Endothelial cell (in vitro differentiated cells): Measurements from ENCODE around the gene ISLR. TPM values are rescaled to one million over a fixed set of nuclear protein-coding genes. Genes with fewer than 3 reads are reported as not detected.

Experiments
- DNase-seq: peaks from one replicate; pipeline ENCODE4 v3.0.0; 2021; ENCODE audit warnings: low spot score
- H3K27ac Mint-ChIP-seq: one replicate; pipeline ENCODE4 v1.8.0; 2021; ENCODE audit warnings: mixed read lengths, inconsistent platforms; ENCODE audit not compliant: unreplicated experiment
- H3K27me3 Mint-ChIP-seq: one replicate; pipeline ENCODE4 v1.8.0; 2021; ENCODE audit warnings: mild to moderate bottlenecking, moderate library complexity, mixed read lengths, inconsistent platforms; ENCODE audit not compliant: unreplicated experiment
- H3K36me3 Mint-ChIP-seq: one replicate; pipeline ENCODE4 v1.8.0; 2021; ENCODE audit warnings: mild to moderate bottlenecking, low read depth, mixed read lengths, inconsistent platforms; ENCODE audit not compliant: unreplicated experiment
- H3K4me1 Mint-ChIP-seq: one replicate; pipeline ENCODE4 v1.8.0; 2021; ENCODE audit warnings: mild to moderate bottlenecking, mixed read lengths, inconsistent platforms; ENCODE audit not compliant: unreplicated experiment
- H3K4me3 Mint-ChIP-seq: one replicate; pipeline ENCODE4 v1.8.0; 2021; ENCODE audit warnings: mild to moderate bottlenecking, mixed read lengths, inconsistent platforms; ENCODE audit not compliant: unreplicated experiment
- H3K9me3 Mint-ChIP-seq: one replicate; pipeline ENCODE4 v1.8.0; 2021; ENCODE audit warnings: mixed read lengths, inconsistent platforms; ENCODE audit not compliant: unreplicated experiment
- total RNA-seq: library from RNA; stranded (reverse); fragmentation: NEBNext Ultra II Directional; extraction: Animal tissue kit (Norgen Biotek cat#: 25700); gene quantifications from one replicate; pipeline ENCODE4 v1.2.1, GENCODE V29; 2021; ENCODE audit not compliant: unreplicated experiment
- TF ChIP-seq, protein P1 (sequence below): fragments of 200-600 bp; sonication (generic); IDR thresholded peaks from one replicate; pipeline ENCODE4 v1.5.0; 2021; ENCODE audit warnings: antibody characterized with exemption; ENCODE audit not compliant: unreplicated experiment

Gene ISLR
- total RNA-seq, 1 donor from 2014 or later: 0.51 TPM

DNA sequence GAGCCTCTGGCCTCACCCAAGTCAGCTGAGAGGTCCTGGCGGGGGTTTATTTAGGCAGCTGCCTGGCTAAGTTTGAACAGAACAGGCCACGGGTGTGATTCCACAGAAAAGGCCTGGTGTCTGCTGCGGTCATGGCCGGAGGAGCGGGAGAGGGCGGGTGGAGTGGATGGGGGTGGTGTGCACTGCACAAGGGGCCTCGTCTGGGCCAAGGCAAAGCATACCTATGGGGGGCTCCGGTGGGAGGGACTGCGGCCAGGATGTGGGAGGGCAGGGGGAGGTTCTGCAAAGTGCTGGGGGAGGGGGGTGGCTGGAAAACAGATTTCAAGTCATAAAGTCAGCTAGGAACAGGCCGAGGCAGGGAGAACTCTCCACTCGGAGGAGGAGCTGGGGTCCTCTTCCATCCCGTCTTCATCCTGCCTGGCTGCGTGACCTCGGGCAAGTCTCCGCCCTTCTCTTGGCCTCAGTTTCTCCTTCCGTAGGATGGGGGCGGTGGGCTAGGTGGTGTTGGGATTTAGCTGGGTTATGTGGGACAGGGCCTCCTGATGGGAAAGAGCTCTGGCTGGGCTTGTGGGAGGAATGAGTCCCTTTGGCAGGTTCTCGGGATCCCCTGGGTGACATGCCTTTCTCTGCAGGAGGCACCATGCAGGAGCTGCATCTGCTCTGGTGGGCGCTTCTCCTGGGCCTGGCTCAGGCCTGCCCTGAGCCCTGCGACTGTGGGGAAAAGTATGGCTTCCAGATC, 878 bp downstream of the ISLR start:
- Mint-ChIP-seq H3K9me3 (no peaks in the 10 kb centered on the region), H3K4me3 (no peak overlapping the region)
- no peak for DNase-seq

DNA sequence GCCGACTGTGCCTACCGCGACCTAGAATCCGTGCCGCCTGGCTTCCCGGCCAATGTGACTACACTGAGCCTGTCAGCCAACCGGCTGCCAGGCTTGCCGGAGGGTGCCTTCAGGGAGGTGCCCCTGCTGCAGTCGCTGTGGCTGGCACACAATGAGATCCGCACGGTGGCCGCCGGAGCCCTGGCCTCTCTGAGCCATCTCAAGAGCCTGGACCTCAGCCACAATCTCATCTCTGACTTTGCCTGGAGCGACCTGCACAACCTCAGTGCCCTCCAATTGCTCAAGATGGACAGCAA, 1.4 kb downstream of the ISLR start:
- Mint-ChIP-seq H3K27me3 (peaks cover 10% of the 10 kb centered on the region), H3K4me1 (peaks cover 9% of the 10 kb centered on the region), H3K27ac (no peak overlapping the region), H3K4me3 (no peak overlapping the region), H3K9me3 (no peaks in the 10 kb centered on the region), H3K36me3 (peaks cover 3% of the 10 kb centered on the region)
- TF ChIP-seq, protein P1, sequence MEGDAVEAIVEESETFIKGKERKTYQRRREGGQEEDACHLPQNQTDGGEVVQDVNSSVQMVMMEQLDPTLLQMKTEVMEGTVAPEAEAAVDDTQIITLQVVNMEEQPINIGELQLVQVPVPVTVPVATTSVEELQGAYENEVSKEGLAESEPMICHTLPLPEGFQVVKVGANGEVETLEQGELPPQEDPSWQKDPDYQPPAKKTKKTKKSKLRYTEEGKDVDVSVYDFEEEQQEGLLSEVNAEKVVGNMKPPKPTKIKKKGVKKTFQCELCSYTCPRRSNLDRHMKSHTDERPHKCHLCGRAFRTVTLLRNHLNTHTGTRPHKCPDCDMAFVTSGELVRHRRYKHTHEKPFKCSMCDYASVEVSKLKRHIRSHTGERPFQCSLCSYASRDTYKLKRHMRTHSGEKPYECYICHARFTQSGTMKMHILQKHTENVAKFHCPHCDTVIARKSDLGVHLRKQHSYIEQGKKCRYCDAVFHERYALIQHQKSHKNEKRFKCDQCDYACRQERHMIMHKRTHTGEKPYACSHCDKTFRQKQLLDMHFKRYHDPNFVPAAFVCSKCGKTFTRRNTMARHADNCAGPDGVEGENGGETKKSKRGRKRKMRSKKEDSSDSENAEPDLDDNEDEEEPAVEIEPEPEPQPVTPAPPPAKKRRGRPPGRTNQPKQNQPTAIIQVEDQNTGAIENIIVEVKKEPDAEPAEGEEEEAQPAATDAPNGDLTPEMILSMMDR: no peak
- no peak for DNase-seq

More for the DNA sequence above, 878 bp downstream of the ISLR start:
- H3K4me1 Mint-ChIP-seq: peaks cover 9% of the 10 kb centered on the region
- H3K27ac Mint-ChIP-seq: no peak overlapping the region
- TF ChIP-seq, protein P1: no peak
- peaks cover 10% of the 10 kb centered on the region for H3K27me3 Mint-ChIP-seq
- peaks cover 3% of the 10 kb centered on the region for H3K36me3 Mint-ChIP-seq

DNA sequence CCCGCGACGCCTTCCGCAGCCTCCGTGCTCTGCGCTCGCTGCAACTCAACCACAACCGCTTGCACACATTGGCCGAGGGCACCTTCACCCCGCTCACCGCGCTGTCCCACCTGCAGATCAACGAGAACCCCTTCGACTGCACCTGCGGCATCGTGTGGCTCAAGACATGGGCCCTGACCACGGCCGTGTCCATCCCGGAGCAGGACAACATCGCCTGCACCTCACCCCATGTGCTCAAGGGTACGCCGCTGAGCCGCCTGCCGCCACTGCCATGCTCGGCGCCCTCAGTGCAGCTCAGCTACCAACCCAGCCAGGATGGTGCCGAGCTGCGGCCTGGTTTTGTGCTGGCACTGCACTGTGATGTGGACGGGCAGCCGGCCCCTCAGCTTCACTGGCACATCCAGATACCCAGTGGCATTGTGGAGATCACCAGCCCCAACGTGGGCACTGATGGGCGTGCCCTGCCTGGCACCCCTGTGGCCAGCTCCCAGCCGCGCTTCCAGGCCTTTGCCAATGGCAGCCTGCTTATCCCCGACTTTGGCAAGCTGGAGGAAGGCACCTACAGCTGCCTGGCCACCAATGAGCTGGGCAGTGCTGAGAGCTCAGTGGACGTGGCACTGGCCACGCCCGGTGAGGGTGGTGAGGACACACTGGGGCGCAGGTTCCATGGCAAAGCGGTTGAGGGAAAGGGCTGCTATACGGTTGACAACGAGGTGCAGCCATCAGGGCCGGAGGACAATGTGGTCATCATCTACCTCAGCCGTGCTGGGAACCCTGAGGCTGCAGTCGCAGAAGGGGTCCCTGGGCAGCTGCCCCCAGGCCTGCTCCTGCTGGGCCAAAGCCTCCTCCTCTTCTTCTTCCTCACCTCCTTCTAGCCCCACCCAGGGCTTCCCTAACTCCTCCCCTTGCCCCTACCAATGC, 2.0 kb downstream of the ISLR start:
- DNase-seq: no peak
- Mint-ChIP-seq H3K27me3 (peaks cover 10% of the 10 kb centered on the region), H3K36me3 (no peaks in the 10 kb centered on the region), H3K4me3 (no peak overlapping the region), H3K9me3 (no peaks in the 10 kb centered on the region), H3K4me1 (peaks cover 8% of the 10 kb centered on the region), H3K27ac (no peak overlapping the region)
- TF ChIP-seq, protein P1: no peak

DNA sequence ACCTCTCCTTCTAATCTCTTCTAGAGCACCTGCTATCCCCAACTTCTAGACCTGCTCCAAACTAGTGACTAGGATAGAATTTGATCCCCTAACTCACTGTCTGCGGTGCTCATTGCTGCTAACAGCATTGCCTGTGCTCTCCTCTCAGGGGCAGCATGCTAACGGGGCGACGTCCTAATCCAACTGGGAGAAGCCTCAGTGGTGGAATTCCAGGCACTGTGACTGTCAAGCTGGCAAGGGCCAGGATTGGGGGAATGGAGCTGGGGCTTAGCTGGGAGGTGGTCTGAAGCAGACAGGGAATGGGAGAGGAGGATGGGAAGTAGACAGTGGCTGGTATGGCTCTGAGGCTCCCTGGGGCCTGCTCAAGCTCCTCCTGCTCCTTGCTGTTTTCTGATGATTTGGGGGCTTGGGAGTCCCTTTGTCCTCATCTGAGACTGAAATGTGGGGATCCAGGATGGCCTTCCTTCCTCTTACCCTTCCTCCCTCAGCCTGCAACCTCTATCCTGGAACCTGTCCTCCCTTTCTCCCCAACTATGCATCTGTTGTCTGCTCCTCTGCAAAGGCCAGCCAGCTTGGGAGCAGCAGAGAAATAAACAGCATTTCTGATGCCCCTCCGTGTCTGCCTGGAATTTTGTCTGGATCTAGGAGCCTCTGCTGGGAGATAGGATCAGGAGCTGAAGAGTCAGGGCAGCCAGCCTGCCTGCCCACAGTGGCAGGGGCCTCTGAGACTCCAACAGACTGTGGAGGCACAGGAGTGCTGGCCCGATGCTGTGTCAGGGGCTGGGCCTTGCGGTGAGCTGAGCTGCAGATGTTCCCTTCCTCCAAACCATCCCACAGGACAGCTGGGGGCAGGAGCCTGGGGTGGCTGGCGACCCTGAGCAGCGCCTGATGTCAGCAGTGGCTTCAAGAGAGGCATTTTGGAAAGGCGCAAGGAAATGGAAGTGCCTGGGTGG, 3.0 kb downstream of the ISLR start:
- Mint-ChIP-seq H3K27ac (no peak overlapping the region), H3K4me3 (no peak overlapping the region), H3K27me3 (peaks cover 12% of the 10 kb centered on the region), H3K9me3 (no peaks in the 10 kb centered on the region), H3K36me3 (no peaks in the 10 kb centered on the region), H3K4me1 (peaks cover 8% of the 10 kb centered on the region)
- TF ChIP-seq, protein P1: no peak
- no peak for DNase-seq
